OCI-LY7 (cell line): ENCODE results near the gene AGA.

Source experiments
- CTCF ChIP-seq: fragments of 200-600 bp; sonication (generic); conservative IDR thresholded peaks from 2 replicates; pipeline ENCODE4 v1.5.1; 2014; ENCODE audit warnings: mild to moderate bottlenecking, antibody characterized with exemption, low read length, moderate library complexity, mixed read lengths
- EZH2phosphoT487 ChIP-seq: fragments of 200-600 bp; sonication (generic); IDR thresholded peaks from 2 replicates; pipeline ENCODE4 v1.6.1; 2018; ENCODE audit warnings: low read depth, borderline replicate concordance, mild to moderate bottlenecking, mixed run types, antibody characterized with exemption, low read length, moderate library complexity, mixed read lengths

- no peak for TF ChIP-seq CTCF
- TF ChIP-seq EZH2phosphoT487: no peak
These were observed 6.6 kb upstream of the AGA start for GRCh38 chr4:177448850-177449249.
